NCI-H2227 (cell line): ENCODE measurements around the gene TCN2.
"Not testable (repeated sequence)": the region's sequence is repeated elsewhere in the genome, so short reads cannot be mapped to it uniquely, and the experiment has no call there.

Source experiments
- DNase-seq: peaks from one replicate; lab custom pipeline; 2025; ENCODE audit not compliant: unreplicated experiment; lab: John Stamatoyannopoulos, UW

Gene TCN2

GRCh38 chr22:30606455-30607299, at the start of gene TCN2:
Gene TCN2, plus strand, starts transcription at chr22:30607174. Its CDS starts 158 bp downstream, at chr22:30607332.
- DNase-seq = peak; percentile 74

- DNase-seq = no peak
These were observed 49.7 kb upstream of the TCN2 start for GRCh38 chr22:30557243-30557642.

GRCh38 chr22:30559889-30560288, 47.1 kb upstream of the TCN2 start:
- DNase-seq = no peak

GRCh38 chr22:30560643-30561202, 46.3 kb upstream of the TCN2 start:
- not testable (repeated sequence) for DNase-seq

GRCh38 chr22:30561402-30562189, 45.4 kb upstream of the TCN2 start:
- no peak for DNase-seq

GRCh38 chr22:30562366-30562765, 44.6 kb upstream of the TCN2 start:
- no peak for DNase-seq

- no peak for DNase-seq
These were observed 42.8 kb upstream of the TCN2 start for GRCh38 chr22:30564045-30564760.

- DNase-seq = no peak
These were observed 42.2 kb upstream of the TCN2 start for GRCh38 chr22:30564761-30565119.

- DNase-seq = no peak
These were observed 41.6 kb upstream of the TCN2 start for GRCh38 chr22:30565341-30565740.

- no peak for DNase-seq
These were observed 40.8 kb upstream of the TCN2 start for GRCh38 chr22:30566125-30566524.

- DNase-seq = not testable (repeated sequence)
These were observed 39.7 kb upstream of the TCN2 start for GRCh38 chr22:30567277-30567676.

GRCh38 chr22:30568137-30568805, 38.7 kb upstream of the TCN2 start:
- no peak for DNase-seq

- DNase-seq = no peak
These were observed 37.2 kb upstream of the TCN2 start for GRCh38 chr22:30569674-30570202.

- DNase-seq = no peak
These were observed 34.8 kb upstream of the TCN2 start for GRCh38 chr22:30572210-30572609.

GRCh38 chr22:30572840-30573593, 34.0 kb upstream of the TCN2 start:
- no peak for DNase-seq

- DNase-seq = no peak
These were observed 33.3 kb upstream of the TCN2 start for GRCh38 chr22:30573594-30574094.

- peak; percentile 56 for DNase-seq
These were observed 32.6 kb upstream of the TCN2 start, which contains the start of gene GAL3ST1 for GRCh38 chr22:30574095-30574981. Gene GAL3ST1, minus strand, starts transcription at chr22:30574665. Its CDS starts 17,273 bp downstream, at chr22:30557392.

- no peak for DNase-seq
These were observed 31.8 kb upstream of the TCN2 start for GRCh38 chr22:30574997-30575671.
